NCI-H146 (cell line): ENCODE results near the gene PPP2R2D.
"Not testable (repeated sequence)": the region's sequence is repeated elsewhere in the genome, so short reads cannot be mapped to it uniquely, and the experiment has no call there.

Experiments used
- DNase-seq: peaks from one replicate; lab custom pipeline; 2025; lab: John Stamatoyannopoulos, UW

PPP2R2D gene

DNA sequence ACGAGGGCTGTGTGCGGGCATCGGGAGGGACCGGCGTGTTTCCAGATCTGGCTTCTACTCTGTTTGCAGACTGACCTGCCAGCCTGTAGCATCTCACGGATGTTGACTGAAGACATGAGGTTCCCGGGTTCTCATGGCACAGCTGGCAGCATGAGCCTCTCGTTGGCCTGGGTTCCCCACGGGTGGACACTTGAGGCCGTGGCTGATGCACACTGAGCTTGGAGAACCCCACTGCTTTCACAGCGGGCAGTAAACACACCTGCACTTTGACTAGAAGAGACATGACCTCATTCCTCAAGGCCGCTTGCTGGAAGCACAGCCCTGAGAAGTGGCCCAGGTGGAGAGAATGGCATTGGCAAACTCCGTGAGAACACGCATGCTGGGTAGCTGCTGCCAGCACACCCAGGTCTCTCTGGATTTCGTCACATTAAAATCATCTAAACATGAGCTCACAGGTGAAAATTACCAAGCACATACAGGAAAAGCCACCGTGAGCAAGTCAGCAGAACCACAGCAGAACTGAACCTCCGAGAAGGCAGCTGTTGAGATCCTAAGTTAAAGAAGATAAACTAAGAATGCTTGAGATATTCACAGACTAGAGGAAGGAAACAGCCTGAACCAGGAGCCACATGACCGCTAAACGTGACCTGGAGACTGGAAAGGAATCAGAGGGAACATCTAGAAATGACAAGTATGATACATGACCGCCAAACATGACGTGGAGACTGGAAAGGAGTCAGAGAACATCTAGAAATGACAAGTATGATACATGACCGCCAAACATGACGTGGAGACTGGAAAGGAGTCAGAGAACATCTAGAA lies 48.4 kb downstream of the PPP2R2D start:
- no peak for DNase-seq

DNA sequence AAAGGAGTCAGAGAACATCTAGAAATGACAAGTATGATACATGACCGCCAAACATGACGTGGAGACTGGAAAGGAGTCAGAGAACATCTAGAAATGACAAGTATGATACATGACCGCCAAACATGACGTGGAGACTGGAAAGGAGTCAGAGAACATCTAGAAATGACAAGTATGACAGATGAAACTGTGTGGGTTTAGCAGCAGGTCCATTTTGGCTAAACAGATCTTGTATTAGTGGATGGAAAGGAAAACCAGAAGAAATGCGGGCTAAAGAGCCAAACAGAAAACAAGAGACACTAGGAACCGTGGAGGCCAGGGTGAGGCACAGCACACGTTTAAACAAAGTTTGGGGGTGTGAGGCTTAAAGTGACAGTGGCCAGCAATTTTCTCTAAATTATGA lies 49.1 kb downstream of the PPP2R2D start:
- DNase-seq, result not testable (repeated sequence)

GRCh38 chr10:131954356-131954965 lies 53.7 kb downstream of the PPP2R2D start:
- no peak for DNase-seq

DNA sequence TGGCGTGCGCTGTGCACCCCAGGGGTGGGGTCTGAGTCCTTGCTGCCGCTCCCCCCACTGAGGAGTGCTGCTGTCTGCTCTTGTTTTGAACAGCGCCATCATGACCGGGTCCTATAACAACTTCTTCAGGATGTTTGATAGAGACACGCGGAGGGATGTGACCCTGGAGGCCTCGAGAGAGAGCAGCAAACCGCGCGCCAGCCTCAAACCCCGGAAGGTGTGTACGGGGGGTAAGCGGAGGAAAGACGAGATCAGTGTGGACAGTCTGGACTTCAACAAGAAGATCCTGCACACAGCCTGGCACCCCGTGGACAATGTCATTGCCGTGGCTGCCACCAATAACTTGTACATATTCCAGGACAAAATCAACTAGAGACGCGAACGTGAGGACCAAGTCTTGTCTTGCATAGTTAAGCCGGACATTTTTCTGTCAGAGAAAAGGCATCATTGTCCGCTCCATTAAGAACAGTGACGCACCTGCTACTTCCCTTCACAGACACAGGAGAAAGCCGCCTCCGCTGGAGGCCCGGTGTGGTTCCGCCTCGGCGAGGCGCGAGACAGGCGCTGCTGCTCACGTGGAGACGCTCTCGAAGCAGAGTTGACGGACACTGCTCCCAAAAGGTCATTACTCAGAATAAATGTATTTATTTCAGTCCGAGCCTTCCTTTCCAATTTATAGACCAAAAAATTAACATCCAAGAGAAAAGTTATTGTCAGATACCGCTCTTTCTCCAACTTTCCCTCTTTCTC lies 55.0 kb downstream of the PPP2R2D start:
- DNase-seq, result no peak

DNA sequence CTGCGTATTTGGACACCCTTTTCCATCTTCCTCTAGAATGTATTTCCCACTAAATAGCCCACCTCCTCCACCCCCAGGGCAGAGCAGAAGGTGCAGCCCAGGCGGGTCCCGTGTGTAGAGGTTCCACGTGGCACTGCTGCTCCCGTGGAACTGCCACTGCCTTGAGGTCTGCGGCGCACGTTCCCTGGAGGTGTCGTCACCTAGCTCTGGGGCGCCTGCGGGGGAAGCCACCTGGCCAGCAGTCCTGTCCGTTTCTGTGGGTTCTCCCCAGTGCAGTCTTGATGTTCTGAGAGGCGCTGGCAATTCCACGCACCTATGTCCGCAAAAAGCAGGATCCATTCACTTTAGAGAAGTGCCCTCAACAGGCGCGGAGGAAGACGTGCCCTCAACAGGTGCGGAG lies 59.0 kb downstream of the PPP2R2D start:
- DNase-seq, result no peak

- no peak for DNase-seq
These were observed 59.8 kb downstream of the PPP2R2D start for GRCh38 chr10:131960631-131961046.

- DNase-seq, result no peak
These were observed 60.4 kb downstream of the PPP2R2D start for GRCh38 chr10:131961047-131961776.

DNA sequence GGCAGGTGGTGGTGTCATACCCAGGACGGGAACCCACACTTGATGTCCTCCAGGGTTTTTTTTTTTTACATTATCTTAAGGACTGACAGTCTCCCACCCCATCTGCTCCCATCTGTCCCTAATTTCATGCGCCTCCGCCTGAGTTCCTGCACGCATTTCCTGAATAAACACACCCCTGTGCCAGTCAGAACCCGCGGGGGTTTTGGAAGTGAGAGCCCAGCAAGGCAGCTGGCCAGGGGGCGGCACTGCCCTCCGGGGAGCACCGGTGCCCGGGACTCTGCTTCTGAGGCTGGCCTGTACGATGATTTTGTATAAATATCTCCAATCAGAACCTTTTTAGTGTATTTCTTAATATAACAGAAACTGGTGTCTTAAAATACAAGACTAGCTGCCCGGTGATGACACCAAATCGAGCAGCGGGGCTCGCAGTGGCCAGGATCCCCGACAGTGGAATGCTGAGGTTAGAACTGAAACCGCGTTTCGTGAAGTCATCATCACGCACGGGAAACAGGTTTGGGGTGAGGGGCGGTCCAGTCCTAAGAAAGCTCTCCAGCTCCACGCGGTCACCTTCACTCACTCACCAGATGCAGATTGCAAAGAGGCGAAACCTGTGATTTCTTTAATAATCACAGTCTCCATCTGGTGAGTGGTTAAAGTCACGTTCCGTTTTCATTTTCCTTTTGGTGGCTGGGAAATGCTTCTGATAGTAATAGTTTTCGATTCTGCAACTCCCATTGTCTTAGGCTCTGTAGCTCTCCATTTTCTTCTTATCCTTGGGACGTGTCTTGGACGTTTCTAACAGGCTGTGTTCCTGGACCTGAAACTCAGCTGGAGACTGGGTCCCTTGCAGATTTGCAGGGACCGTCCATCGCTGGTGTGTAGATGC lies 61.2 kb downstream of the PPP2R2D start:
- no peak for DNase-seq

GRCh38 chr10:131963350-131963749 lies 62.5 kb downstream of the PPP2R2D start:
- DNase-seq, result no peak

- no peak for DNase-seq
These were observed 63.0 kb downstream of the PPP2R2D start for GRCh38 chr10:131963811-131964210.

GRCh38 chr10:131964298-131964697 lies 63.5 kb downstream of the PPP2R2D start:
- DNase-seq, result no peak

DNA sequence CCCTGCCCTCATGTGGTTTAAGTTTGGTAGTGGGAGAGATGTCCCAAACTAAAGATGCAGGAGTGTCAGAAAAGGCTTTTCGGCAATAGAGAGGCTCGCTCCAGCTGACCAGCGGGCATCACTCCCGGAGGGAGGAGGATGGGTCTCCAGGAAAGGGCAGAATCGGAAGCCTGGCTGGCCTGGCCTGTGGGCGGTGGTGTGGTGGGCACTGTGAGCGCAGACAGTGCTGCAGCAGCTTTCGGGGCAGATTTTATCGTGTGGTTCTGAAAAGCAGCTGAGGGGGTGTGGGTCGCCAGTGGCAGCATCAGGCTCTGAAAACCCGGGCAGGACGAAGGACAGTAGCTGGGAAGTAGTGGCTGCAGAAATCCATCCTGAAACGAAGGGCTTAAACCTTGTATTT lies 68.1 kb downstream of the PPP2R2D start:
- no peak for DNase-seq

DNA sequence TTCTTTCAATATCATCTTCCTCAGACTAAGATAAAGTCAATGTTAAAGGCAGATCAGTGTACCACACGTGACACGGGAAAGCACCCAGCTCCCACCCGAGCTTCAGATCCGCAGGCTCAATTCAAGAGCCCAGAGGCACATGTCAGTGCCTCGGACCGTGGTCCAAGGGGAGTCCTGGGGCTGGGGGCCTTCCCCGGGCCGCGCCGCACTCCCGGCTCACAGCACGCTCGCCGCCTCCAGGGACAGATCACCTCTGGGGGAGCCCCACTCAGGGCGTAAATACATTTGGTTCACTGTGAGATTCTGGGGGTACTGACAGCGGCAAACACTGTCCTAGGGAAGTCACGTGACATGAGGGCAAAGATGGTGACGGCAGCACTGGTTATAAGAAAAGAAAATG lies 70.1 kb downstream of the PPP2R2D start:
- no peak for DNase-seq

DNA sequence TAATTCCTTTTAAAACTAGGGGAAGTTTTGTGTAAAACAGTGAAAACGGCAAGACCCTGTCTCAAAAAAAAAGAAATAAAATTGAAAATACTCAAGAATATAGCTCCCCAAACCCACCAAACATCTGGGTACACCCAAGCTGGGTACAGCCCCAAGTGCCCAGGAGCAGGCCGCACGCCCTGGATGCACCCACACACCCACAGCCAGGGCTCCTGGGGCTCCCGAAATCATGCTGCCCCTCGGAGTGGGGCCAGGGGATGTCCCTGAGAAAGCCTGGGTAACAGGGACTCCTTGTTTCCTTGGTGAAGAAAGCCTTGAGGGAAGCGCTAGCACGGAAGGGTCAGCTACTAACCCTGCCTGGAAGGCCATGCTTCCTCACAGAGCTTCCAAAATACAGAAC lies 70.8 kb downstream of the PPP2R2D start:
- DNase-seq, result no peak

DNA sequence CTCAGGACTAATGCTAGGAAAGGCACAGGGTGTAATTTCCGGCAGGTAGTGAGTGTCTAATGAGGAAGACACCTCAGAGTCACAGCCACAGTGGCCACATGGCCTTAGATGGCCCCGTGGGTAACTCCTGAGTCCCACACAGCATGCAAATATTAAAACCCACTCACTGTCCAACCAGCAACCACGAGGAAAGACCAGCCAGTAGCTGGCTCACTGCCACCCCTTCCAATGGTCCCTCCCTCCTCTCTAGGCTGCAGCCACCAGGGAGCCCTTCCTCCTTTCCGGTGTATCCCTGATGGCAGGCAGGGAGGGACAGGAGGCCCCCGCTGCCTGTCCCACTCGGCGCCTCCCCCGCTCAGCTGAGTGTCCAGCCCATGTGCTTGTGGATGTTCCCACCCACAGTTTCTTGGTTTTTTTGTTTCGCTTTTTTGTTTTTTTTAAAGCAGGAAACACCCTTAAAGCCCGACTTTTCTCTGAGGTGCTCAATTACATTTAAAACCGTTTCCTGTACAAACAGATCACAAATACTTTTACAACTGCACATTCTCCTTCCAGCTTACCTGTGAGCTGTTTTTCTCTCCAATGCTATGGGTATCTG lies 71.8 kb downstream of the PPP2R2D start:
- DNase-seq, result no peak

GRCh38 chr10:131973160-131973951 lies 72.5 kb downstream of the PPP2R2D start:
- DNase-seq, result no peak

DNA sequence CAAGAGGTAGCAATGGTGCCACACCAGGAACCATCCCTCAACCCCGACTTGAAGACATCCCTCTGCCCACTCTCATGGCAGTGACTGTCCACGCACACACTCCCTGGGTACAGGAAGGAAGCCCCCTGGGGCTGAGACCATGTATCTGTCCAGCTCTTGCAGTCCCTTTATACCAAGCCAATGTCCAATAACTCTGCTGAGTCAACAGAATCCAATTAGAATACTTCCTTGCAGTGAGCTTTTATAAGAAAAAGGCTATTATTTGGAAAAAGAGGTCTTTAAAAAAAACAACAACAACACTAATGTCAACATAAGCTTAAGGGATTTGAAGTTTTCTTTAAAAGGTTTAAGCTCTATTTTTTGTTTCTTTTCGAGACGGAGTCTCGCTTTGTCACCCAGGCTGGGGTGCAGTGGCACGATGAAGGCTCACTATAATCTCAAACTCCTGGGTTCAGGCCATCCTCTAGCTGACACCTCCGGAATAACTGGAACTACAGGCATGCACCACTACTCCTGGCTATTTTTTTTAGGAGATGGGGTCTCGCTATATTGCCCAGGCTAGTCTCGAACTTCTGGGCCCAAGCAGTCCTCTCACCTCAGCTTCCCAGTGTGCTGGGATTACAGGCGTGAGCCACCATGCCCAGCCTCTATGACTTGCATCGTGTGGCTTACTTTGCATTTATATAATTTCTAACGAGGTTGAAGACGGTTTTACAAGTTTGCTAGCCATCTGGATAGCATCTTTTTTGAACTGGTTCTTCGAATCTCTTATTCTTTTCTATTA lies 73.4 kb downstream of the PPP2R2D start:
- DNase-seq, result no peak

DNA sequence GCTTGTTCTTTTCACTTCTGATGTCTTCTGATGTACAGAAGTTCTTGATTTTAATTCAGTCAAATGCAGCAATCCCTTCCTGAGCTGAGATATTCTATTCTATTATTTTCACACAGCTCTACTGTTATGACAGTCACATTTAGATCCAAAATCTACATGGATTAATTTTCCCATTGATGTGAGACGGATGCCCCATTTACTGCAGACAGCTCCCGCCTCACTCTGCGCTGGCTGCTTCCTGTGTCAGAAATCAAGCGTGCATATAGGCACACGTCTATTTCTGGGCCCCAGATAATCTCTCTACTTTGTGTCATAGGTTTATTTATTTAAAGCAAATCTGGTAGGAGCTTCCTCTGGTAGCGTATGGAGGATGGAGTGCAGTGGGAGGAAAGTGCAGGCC lies 74.2 kb downstream of the PPP2R2D start:
- no peak for DNase-seq

- no peak for DNase-seq
These were observed 75.0 kb downstream of the PPP2R2D start for GRCh38 chr10:131975796-131976195.
